A172 (cell line): ENCODE data around the gene COL25A1. TPM values are rescaled to one million over a fixed set of nuclear protein-coding genes. Genes with fewer than 3 reads are reported as not detected.

Experiments used
- DNase-seq: peaks from one replicate; pipeline ENCODE4 v3.0.0-alpha.2; 2015; ENCODE audit warnings: low spot score
- total RNA-seq: library from RNA; depleted of rRNA; stranded (reverse); fragments of >200 nt; shearing (Covaris generic); gene quantifications from 2 replicates; pipeline ENCODE4 v1.2.3, GENCODE V29; 2014; rRNA removed

COL25A1 gene
- total RNA-seq, 1 experiment from 2014 or later = not detected

GRCh38 chr4:108763986-108764385 lies 538.5 kb downstream of the COL25A1 start:
- DNase-seq = no peak

DNA sequence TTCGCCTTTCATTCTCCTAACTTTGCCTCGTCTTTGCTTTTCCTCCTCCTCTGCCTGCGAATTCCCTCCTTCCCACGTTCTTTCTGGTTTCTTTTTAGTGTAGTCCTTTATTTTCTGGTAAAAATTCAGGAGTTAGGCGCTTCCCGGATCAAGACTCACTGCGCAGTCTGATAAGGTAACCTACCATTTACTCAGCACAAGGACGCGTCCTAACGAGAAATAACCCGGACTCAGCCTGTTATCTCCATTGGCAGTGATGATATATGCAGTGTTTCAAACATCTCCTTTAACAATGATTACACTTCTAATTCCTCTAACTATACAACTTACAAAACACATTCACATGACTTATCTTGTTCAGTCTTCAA lies 539.2 kb downstream of the COL25A1 start:
- DNase-seq = no peak

DNA sequence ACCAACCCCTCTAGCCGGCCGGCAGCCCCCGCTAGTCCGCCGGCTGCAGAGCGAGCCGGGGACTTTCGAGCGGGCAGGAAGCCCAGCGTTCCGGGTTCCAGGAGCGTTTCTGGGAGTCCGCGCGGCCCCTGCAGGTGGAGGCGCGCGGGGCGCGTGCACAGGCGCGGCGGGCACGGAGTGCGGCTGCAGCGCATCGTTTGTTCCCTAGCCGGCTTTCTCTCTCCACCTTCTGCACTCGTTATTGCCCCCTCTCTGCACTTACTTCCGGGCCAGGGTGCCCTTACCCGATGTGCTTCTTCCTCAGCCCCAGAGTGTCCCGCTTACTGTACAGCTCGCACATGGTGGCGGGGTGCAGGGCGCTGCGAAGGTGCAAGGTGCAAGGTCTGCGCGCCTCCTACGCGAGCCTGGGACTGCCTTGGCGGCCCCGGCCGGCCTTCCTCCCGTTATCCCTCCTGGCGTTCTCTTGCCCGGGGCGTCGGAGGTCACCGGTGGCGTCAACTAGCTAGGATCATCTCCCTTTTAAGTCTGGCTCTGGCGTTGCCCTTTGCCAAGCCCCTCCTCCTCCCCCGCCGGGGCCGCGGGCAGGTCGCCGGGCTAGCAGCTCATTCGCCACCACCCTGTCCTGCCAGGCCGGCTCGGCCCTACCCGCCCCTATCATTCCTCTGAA lies 539.8 kb downstream of the COL25A1 start, which contains the start of gene ETNPPL:
Gene ETNPPL (minus strand): TSS at position 495 of the 667 bp plus-strand sequence. CDS start 155 bp downstream, at position 340.
- DNase-seq = no peak

Other genes starting within 250 kb of the COL25A1 start
- 14.1 and 16.7 TPM in 2 replicates for gene SEC24B, start 131.2 kb upstream of the COL25A1 start, total RNA-seq